RWPE2 (cell line): ENCODE results near the gene LRRTM4.

Experiments
- ATAC-seq: fragments of 200-7000 bp; cut with Tn5 transposase; 3 replicates; pipeline ENCODE4 v1.9.1; 2021; ENCODE audit warnings: low read depth
- DNase-seq: peaks from one replicate; pipeline ENCODE4 v3.0.0-alpha.2; 2020; ENCODE audit warnings: low spot score
- H3K27ac ChIP-seq: fragments of 450-650 bp; 2 replicates; pipeline ENCODE4 v1.5.1; 2017; ENCODE audit warnings: mild to moderate bottlenecking; ENCODE audit not compliant: poor library complexity, severe bottlenecking
- H3K27me3 ChIP-seq: fragments of 250-450 bp; sonication (Bioruptor Pico); 2 replicates; pipeline ENCODE4 v1.5.1; 2021; ENCODE audit warnings: mild to moderate bottlenecking, moderate library complexity; ENCODE audit not compliant: insufficient read depth, poor library complexity, severe bottlenecking
- H3K36me3 ChIP-seq: fragments of 250-450 bp; sonication (Bioruptor Pico); 2 replicates; pipeline ENCODE4 v1.5.1; 2020; ENCODE audit warnings: low read depth, mild to moderate bottlenecking, moderate library complexity
- H3K4me1 ChIP-seq: fragments of 250-450 bp; sonication (Bioruptor Pico); 2 replicates; pipeline ENCODE4 v1.5.1; 2021; ENCODE audit warnings: mild to moderate bottlenecking, moderate library complexity; ENCODE audit not compliant: insufficient read depth, poor library complexity, severe bottlenecking
- H3K4me3 ChIP-seq: fragments of 250-450 bp; sonication (Bioruptor Pico); 2 replicates; pipeline ENCODE4 v1.5.1; 2021; ENCODE audit warnings: mild to moderate bottlenecking, moderate library complexity; ENCODE audit not compliant: severe bottlenecking
- H3K9me3 ChIP-seq: fragments of 250-450 bp; sonication (Bioruptor Pico); 2 replicates; pipeline ENCODE4 v1.5.1; 2021; ENCODE audit warnings: mild to moderate bottlenecking, moderate library complexity; ENCODE audit not compliant: severe bottlenecking
- TF ChIP-seq, protein P1 (sequence below): fragments of 450-650 bp; IDR thresholded peaks from one replicate; pipeline ENCODE4 v1.5.1; 2017; ENCODE audit warnings: mild to moderate bottlenecking, moderate library complexity; ENCODE audit not compliant: poor library complexity, severe bottlenecking

The LRRTM4 gene

DNA sequence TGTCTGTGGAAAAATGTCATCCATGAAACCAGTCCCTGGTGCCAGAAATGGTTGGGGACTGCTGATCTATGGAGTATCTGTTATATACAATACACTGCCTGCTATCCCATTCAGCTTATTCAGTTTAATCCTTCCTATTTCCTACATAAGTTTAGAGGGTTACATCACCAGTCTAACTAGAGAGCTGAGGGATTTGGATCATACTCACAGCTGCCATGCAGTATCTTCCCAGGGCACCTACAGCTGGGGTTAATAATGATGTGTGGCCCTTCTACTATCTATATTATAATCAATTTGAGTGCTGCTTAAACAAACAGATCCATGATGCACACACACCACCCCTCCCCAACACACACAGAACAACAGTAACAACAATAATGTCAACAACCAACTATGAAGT, 524.0 kb downstream of the LRRTM4 start:
- TF ChIP-seq, protein P1, sequence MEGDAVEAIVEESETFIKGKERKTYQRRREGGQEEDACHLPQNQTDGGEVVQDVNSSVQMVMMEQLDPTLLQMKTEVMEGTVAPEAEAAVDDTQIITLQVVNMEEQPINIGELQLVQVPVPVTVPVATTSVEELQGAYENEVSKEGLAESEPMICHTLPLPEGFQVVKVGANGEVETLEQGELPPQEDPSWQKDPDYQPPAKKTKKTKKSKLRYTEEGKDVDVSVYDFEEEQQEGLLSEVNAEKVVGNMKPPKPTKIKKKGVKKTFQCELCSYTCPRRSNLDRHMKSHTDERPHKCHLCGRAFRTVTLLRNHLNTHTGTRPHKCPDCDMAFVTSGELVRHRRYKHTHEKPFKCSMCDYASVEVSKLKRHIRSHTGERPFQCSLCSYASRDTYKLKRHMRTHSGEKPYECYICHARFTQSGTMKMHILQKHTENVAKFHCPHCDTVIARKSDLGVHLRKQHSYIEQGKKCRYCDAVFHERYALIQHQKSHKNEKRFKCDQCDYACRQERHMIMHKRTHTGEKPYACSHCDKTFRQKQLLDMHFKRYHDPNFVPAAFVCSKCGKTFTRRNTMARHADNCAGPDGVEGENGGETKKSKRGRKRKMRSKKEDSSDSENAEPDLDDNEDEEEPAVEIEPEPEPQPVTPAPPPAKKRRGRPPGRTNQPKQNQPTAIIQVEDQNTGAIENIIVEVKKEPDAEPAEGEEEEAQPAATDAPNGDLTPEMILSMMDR, result no peak
- Histone ChIP-seq H3K4me3 (no peak overlapping the region), H3K36me3 (no peaks in the 10 kb centered on the region), H3K9me3 (no peaks in the 10 kb centered on the region), H3K4me1 (peaks cover 27% of the 10 kb centered on the region), H3K27me3 (no peaks in the 10 kb centered on the region), H3K27ac (no peak overlapping the region)
- DNase-seq, result no peak
- ATAC-seq, result no peak; the same call in 2 of the 3 replicates

DNA sequence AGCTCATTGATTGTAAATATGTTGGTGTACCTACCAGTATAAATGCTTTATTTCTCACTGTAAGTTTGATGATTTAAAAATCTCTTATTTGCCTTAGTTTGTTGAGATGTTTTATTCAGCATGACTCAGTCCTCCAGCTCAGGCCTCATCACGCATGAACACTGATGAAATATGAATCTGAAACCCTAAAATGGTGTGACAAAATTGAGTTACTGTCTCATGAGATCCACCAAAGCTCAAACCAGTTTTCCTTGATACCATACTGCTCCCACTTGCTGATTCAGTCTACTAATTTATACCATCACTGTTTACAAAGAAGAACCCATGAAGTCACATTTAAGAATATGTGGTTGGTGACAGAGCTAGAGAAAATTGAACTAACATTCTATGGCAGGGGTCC, 524.9 kb downstream of the LRRTM4 start:
- no peak overlapping the region for H3K4me3 ChIP-seq
- H3K27ac ChIP-seq, result no peak overlapping the region
- ATAC-seq, result peak; percentile 23; the same call in 1 of the 3 replicates
- peaks cover 27% of the 10 kb centered on the region for H3K4me1 ChIP-seq
- no peaks in the 10 kb centered on the region for H3K27me3 ChIP-seq
- no peaks in the 10 kb centered on the region for H3K9me3 ChIP-seq
- TF ChIP-seq, protein P1, result no peak
- no peaks in the 10 kb centered on the region for H3K36me3 ChIP-seq
- no peak for DNase-seq

DNA sequence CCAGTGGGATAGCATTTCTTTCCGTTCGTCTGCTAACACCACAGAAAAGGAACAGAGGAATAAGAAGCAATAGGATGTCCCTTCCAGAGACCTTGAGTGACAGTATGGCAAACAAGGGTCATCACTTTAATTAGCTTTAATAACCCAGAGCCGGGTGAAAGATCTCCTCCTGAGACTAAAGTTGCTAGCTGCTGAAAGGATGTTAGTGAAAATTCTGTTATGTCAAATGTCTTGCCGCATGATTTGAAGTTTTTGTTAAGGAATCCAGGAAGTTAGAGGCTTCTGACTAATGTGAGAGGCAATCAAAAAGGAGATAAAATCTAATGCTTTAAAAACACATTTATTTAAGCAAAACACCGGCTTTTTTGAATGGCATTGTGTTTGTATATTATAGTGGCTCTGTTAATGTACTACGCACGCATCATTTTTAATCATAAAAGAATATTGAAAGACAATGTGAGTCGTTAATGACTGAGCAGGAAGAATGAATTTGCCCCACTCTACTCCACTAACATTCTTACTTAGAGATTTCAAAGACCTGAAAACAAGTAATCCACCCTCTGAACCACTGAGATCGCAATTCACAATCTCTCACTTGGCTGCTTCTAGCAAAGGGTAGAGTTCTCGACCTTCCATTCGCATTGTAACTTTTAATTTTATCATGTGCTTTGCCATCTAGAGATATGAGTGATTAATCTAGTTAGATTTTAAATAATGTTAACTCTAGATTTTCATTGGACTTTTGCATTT, 536.6 kb downstream of the LRRTM4 start:
- DNase-seq, result no peak
- TF ChIP-seq, protein P1, result no peak
- Histone ChIP-seq H3K4me1 (no peaks in the 10 kb centered on the region), H3K27me3 (peaks cover 17% of the 10 kb centered on the region), H3K9me3 (no peaks in the 10 kb centered on the region), H3K4me3 (no peak overlapping the region), H3K27ac (no peak overlapping the region), H3K36me3 (no peaks in the 10 kb centered on the region)
- ATAC-seq, result no peak

DNA sequence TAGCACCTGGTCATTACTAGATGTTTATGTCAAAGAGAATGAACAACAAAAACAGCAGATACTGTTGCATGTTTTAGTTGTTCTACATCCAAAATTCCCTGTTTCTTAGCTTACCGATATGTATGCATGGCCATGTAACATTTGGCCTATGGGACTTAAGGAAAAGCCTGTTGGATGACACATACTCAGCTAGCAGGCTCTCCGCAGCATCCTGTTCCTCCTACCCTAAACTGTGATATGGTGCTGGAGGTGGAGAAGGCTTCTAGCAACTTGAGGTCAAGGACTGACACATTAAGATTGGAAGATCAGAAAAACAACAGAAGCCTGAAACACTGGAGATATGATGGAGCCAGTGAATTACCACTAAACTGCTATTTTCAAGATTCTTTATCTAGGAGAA, 537.8 kb downstream of the LRRTM4 start:
- no peak for ATAC-seq

More for the DNA sequence above, 537.8 kb downstream of the LRRTM4 start:
- TF ChIP-seq, protein P1, result no peak
- Histone ChIP-seq H3K4me1 (no peaks in the 10 kb centered on the region), H3K27ac (no peak overlapping the region), H3K36me3 (no peaks in the 10 kb centered on the region), H3K4me3 (no peak overlapping the region), H3K27me3 (peaks cover 16% of the 10 kb centered on the region), H3K9me3 (no peaks in the 10 kb centered on the region)
- no peak for DNase-seq
